OCI-LY7 (cell line): ENCODE measurements around the gene SPATA32.

Experiments used
- CTCF ChIP-seq: fragments of 200-600 bp; sonication (generic); conservative IDR thresholded peaks from 2 replicates; pipeline ENCODE4 v1.5.1; 2014; ENCODE audit warnings: mild to moderate bottlenecking, antibody characterized with exemption, low read length, moderate library complexity, mixed read lengths
- EZH2phosphoT487 ChIP-seq: fragments of 200-600 bp; sonication (generic); IDR thresholded peaks from 2 replicates; pipeline ENCODE4 v1.6.1; 2018; ENCODE audit warnings: low read depth, borderline replicate concordance, mild to moderate bottlenecking, mixed run types, antibody characterized with exemption, low read length, moderate library complexity, mixed read lengths

DNA sequence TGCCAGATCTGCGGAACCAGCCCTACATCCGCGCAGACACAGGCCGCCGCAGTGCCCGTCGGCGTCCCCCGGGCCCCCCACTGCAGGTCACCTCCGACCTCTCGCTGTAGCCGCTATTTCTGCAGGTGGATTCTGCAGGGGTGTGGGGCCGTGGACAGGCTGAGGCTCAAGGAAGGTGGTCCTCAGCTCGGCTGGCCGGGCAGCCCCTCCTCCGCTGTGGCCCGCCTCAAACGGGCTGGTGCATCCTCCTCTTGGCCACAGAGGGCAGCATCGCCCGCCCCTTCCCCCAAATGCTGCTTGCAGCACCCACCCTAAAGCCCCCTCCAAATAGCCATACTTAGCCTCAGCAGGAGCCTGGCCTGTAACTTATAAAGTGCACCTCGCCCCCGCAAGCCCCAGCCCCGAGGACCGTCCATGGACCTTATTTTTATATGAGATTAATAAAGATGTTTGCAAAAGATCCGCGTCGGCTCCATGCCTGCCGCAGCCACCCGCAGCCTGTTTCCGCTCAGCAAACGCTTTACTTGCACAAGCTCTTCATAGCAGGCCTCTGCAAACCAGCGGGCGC, 14.9 kb downstream of the SPATA32 start:
- TF ChIP-seq CTCF (peak; percentile 80), EZH2phosphoT487 (no peak)
